Measurements from ENCODE around the gene SERTAD2. TPM values are rescaled to one million over a fixed set of nuclear protein-coding genes. Genes with fewer than 3 reads are reported as not detected.

The SERTAD2 gene
- total RNA-seq, 1 donor: 7.8 TPM

GRCh38 chr2:64629329-64629781 lies 24.4 kb downstream of the SERTAD2 start:
- peak; percentile 54 for DNase-seq (ENCODE audit: low read depth)
- no peak for TF ChIP-seq CTCF (IDR thresholded peaks at IDR 0.05; ENCODE audit: insufficient read depth, low read depth, low read length)
- no peak overlapping the region for H3K4me3 ChIP-seq (ENCODE audit: low read depth, low read length)

GRCh38 chr2:64627860-64628841 lies 25.6 kb downstream of the SERTAD2 start:
- no peak overlapping the region for H3K4me3 ChIP-seq (ENCODE audit: low read depth, low read length)
- no peak for TF ChIP-seq CTCF (IDR thresholded peaks at IDR 0.05; ENCODE audit: insufficient read depth, low read depth, low read length)
- no peak for DNase-seq (ENCODE audit: low read depth)

GRCh38 chr2:64626963-64627760 lies 26.6 kb downstream of the SERTAD2 start:
- TF ChIP-seq CTCF (IDR thresholded peaks at IDR 0.05; ENCODE audit: insufficient read depth, low read depth, low read length): no peak
- H3K4me3 ChIP-seq (ENCODE audit: low read depth, low read length): no peak overlapping the region
- DNase-seq (ENCODE audit: low read depth): no peak

GRCh38 chr2:64626146-64626809 lies 27.4 kb downstream of the SERTAD2 start:
- TF ChIP-seq CTCF (IDR thresholded peaks at IDR 0.05; ENCODE audit: insufficient read depth, low read depth, low read length): no peak

GRCh38 chr2:64625299-64626145 lies 28.2 kb downstream of the SERTAD2 start:
- no peak for DNase-seq (ENCODE audit: low read depth)
- no peak overlapping the region for H3K4me3 ChIP-seq (ENCODE audit: low read depth, low read length)
- no peak for TF ChIP-seq CTCF (IDR thresholded peaks at IDR 0.05; ENCODE audit: insufficient read depth, low read depth, low read length)

More at GRCh38 chr2:64626146-64626809, 27.4 kb downstream of the SERTAD2 start:
- no peak for DNase-seq (ENCODE audit: low read depth)
- no peak overlapping the region for H3K4me3 ChIP-seq (ENCODE audit: low read depth, low read length)
